HCT116 (cell line): Measurements from ENCODE around the gene FXYD4. TPM values are rescaled to one million over a fixed set of nuclear protein-coding genes. Genes with fewer than 3 reads are reported as not detected.
"Not testable (repeated sequence)": the region's sequence is repeated elsewhere in the genome, so short reads cannot be mapped to it uniquely, and the experiment has no call there.

Source experiments
- ATAC-seq: fragments of 200-7000 bp; cut with Tn5 transposase; 2 replicates; pipeline ENCODE4 v1.9.1; 2020; ENCODE audit warnings: mild to moderate bottlenecking, moderate library complexity
- BruUV-seq: library from RNA; stranded (reverse); fragments of 400-500 nt; replicated peaks from 2 replicates; lab custom pipeline; 2021; lab: Mats Ljungman, UMichigan
- CTCF ChIA-PET: fragments of 300-600 bp; sonication (Branson Sonifier 250); formaldehyde crosslinking; loops from one replicate; lab custom pipeline; 2021; ENCODE audit warnings: antibody characterized with exemption; lab: Charles Lee
- POLR2A ChIA-PET: fragments of 300-600, 350-600 bp; sonication (Branson Sonifier 250); formaldehyde crosslinking; loops from one replicate; lab custom pipeline; 2021; ENCODE audit warnings: antibody characterized with exemption; lab: Charles Lee
- RAD21 ChIA-PET, 2 experiments: fragments of 300-600 bp; sonication (Branson Sonifier 250); formaldehyde crosslinking; loops; one replicate each; lab custom pipeline; 2023; ENCODE audit warnings: low total read pairs in 2 of 2; ENCODE audit not compliant: uncharacterized antibody in 2 of 2, unreplicated experiment in 2 of 2, low non-redundant PET in 1 of 2; lab: Charles Lee
- DNase-seq: peaks from one replicate; pipeline ENCODE4 v3.0.0-alpha.2; 2010; ENCODE audit warnings: low read depth, low spot score
- H2AFZ ChIP-seq: fragments of 200-600 bp; shearing (Covaris generic), sonication (generic); 2 replicates; pipeline ENCODE4 v1.6.1; 2017; ENCODE audit warnings: low read depth, mixed run types, mixed read lengths, antibody characterized with exemption, low read length; ENCODE audit not compliant: poor library complexity, severe bottlenecking
- H3K27ac ChIP-seq: 2 replicates; pipeline ENCODE4 v1.5.1; 2012; ENCODE audit warnings: low read depth, low read length
- H3K27me3 ChIP-seq: fragments of 200-600 bp; sonication (generic); 2 replicates; pipeline ENCODE4 v1.6.1; 2016; ENCODE audit warnings: mixed run types, low read length, mixed read lengths; ENCODE audit not compliant: insufficient read depth
- H3K36me3 ChIP-seq, 2 experiments: fragments of 200-500 bp in 1 of 2; fragments of 200-600 bp in 1 of 2; sonication (Bioruptor generic) in 1 of 2; sonication (generic) in 1 of 2; 2 replicates each; pipeline versions ENCODE4 v1.5.1 to v1.6.1; 2014 to 2016; ENCODE audit warnings: low read length in 2 of 2, inconsistent platforms in 1 of 2, mixed read lengths in 1 of 2, mixed run types in 1 of 2; ENCODE audit not compliant: insufficient read depth in 2 of 2, control insufficient read depth in 1 of 2
- H3K4me1 ChIP-seq, 2 experiments: fragments of 200-600 bp in 1 of 2; sonication (generic) in 1 of 2; 2 replicates each; pipeline versions ENCODE4 v1.5.1 to v1.6.1; 2012 to 2017; ENCODE audit warnings: low read length in 2 of 2, inconsistent platforms in 1 of 2, mild to moderate bottlenecking in 1 of 2, mixed read lengths in 1 of 2, mixed run types in 1 of 2, moderate library complexity in 1 of 2; ENCODE audit not compliant: insufficient read depth in 2 of 2, control insufficient read depth in 1 of 2
- H3K4me2 ChIP-seq: fragments of 200-600 bp; sonication (generic); 2 replicates; pipeline ENCODE4 v1.6.1; 2017; ENCODE audit warnings: mixed run types, low read length, mixed read lengths
- H3K4me3 ChIP-seq, 2 experiments: fragments of 200-600 bp in 1 of 2; sonication (generic) in 1 of 2; replicated peaks in 1 of 2; 2 replicates each; pipeline ENCODE4 v1.5.1; 2011 to 2016; ENCODE audit warnings: low read length in 2 of 2, control low read depth in 1 of 2, low read depth in 1 of 2, mild to moderate bottlenecking in 1 of 2, mixed read lengths in 1 of 2, mixed run types in 1 of 2
- H3K79me2 ChIP-seq: fragments of 200-600 bp; sonication (generic); 2 replicates; pipeline ENCODE4 v1.6.1; 2017; ENCODE audit warnings: mild to moderate bottlenecking, mixed run types, low read length, moderate library complexity, mixed read lengths; ENCODE audit not compliant: insufficient read depth
- H3K9ac ChIP-seq: fragments of 200-600 bp; sonication (generic); 2 replicates; pipeline ENCODE4 v1.6.1; 2016; ENCODE audit warnings: low read length, mixed read lengths
- H3K9me2 ChIP-seq: fragments of 200-600 bp; sonication (generic), shearing (Covaris generic); 2 replicates; pipeline ENCODE4 v1.6.1; 2017; ENCODE audit warnings: mixed run types, mild to moderate bottlenecking, moderate library complexity; ENCODE audit not compliant: insufficient read depth
- H3K9me3 ChIP-seq, 2 experiments: fragments of 200-500 bp in 1 of 2; fragments of 200-600 bp in 1 of 2; sonication (Bioruptor generic) in 1 of 2; sonication (generic) in 1 of 2; 2 replicates each; pipeline ENCODE4 v1.6.1; 2014 to 2017; ENCODE audit warnings: low read length in 2 of 2, mixed read lengths in 2 of 2, inconsistent platforms in 1 of 2, low read depth in 1 of 2, mild to moderate bottlenecking in 1 of 2, mixed run types in 1 of 2, moderate library complexity in 1 of 2; ENCODE audit not compliant: control insufficient read depth in 1 of 2, insufficient read depth in 1 of 2
- H4K20me1 ChIP-seq: fragments of 200-600 bp; sonication (generic), shearing (Covaris generic); 2 replicates; pipeline ENCODE4 v1.6.1; 2017; ENCODE audit warnings: mixed run types, mild to moderate bottlenecking, moderate library complexity; ENCODE audit not compliant: insufficient read depth
- CBX3 ChIP-seq: IDR thresholded peaks from 2 replicates; pipeline ENCODE4 v1.6.1; 2012; ENCODE audit warnings: low read depth
- EZH2 ChIP-seq: fragments of 200-600 bp; sonication (generic); IDR thresholded peaks from 2 replicates; pipeline ENCODE4 v1.6.1; 2017; ENCODE audit warnings: antibody characterized with exemption, mixed run types
- JUND ChIP-seq: IDR thresholded peaks from 2 replicates; pipeline ENCODE4 v1.6.1; 2012
- ZFX ChIP-seq: fragments of 450-650 bp; IDR thresholded peaks from 2 replicates; pipeline ENCODE4 v1.6.1; 2017
- intact Hi-C: fragments of 100-400 bp; cut with micrococcal nuclease; formaldehyde crosslinking; loops from 2 replicates; pipeline ENCODE4 v1.10.0; 2022
- total RNA-seq: library from RNA; stranded (reverse); gene quantifications from one replicate; pipeline ENCODE4 v1.2.1, GENCODE V29; 2021; ENCODE audit not compliant: unreplicated experiment
- TF ChIP-seq, protein P1 (sequence below): IDR thresholded peaks from 2 replicates; pipeline ENCODE4 v1.6.1; 2012

FXYD4 gene
- total RNA-seq, 1 experiment from 2014 or later = 0.71 TPM

DNA sequence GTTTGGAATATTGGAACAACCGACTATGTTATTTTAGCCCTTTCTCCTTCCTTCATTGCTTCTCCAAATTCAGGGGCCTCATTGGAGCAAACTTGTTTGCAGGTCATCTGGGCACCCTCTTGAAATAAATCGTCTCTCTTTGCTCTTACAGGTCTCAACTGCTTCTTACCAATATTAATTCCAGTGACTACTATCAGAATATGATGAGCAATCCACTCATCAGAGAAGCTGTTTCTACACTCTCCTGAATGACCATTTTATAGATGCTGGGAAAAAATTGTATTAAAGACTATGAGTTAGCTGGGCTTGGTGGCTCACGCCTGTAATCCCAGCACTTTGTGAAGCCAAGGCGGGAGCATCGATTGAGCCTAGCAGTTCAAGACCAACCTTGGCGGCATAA is 50.1 kb downstream of the FXYD4 start:
- H3K36me3 ChIP-seq = no peaks in the 10 kb centered on the region
- ChIA-PET POLR2A (interaction anchor here (1.0 kb wide), 1 partner anchor 15 kb away, joined by 3 read pairs; the partner anchor contains the start of gene ZNF487), RAD21 (no interaction called here), CTCF (no interaction called here)
- H3K27me3 ChIP-seq = no peaks in the 10 kb centered on the region
- no peaks in the 10 kb centered on the region for H3K9me3 ChIP-seq
- no peak for DNase-seq
- H3K9me2 ChIP-seq = no peaks in the 10 kb centered on the region
- H2AFZ ChIP-seq = no peak overlapping the region
- H3K4me3 ChIP-seq = no peak overlapping the region
- no peak for ATAC-seq
- peak overlapping the region; percentile 76; the same call in 1 of the 2 replicates for H3K4me2 ChIP-seq
- H3K79me2 ChIP-seq = no peaks in the 10 kb centered on the region
- TF ChIP-seq JUND = no peak
- TF ChIP-seq EZH2 = no peak
- no peak for TF ChIP-seq CBX3
- TF ChIP-seq ZFX = no peak
- TF ChIP-seq, protein P1, sequence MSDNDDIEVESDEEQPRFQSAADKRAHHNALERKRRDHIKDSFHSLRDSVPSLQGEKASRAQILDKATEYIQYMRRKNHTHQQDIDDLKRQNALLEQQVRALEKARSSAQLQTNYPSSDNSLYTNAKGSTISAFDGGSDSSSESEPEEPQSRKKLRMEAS = no peak
- BruUV-seq = no TSS peak
- peak overlapping the region; percentile 90; the same call in 1 of the 2 replicates for H3K27ac ChIP-seq
- H3K9ac ChIP-seq = no peak overlapping the region
- peaks cover 30 to 44% of the 10 kb centered on the region in 2 experiments for H3K4me1 ChIP-seq
- H4K20me1 ChIP-seq = no peaks in the 10 kb centered on the region
- intact Hi-C loops = no loop called here

DNA sequence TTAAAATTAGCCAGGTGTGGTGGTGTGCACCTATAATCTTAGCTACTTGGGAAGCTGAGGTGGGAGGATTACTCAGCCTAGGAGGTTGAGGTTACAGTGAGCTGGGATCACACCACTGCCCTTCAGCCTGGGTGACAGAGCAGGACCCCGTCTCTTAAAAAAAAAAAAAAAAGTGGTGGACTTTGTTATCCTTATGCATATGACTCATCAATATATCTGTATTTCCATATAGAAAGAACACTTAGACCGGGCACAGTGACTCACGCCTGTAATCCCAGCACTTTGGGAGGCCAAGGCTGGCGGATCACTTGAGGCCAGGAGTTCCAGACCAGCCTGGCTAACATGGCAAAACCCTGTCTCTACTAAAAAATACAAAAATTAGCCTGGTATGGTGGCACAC is 50.5 kb downstream of the FXYD4 start:
- H3K4me2 ChIP-seq = peak overlapping the region; percentile 76; the same call in 1 of the 2 replicates
- not testable (repeated sequence) for H4K20me1 ChIP-seq

More for the DNA sequence above, 50.5 kb downstream of the FXYD4 start:
- ATAC-seq, H3K9me3 ChIP-seq, H3K27me3 ChIP-seq, RAD21 ChIA-PET, H3K36me3 ChIP-seq, H3K79me2 ChIP-seq, H2AFZ ChIP-seq, BruUV-seq, H3K9ac ChIP-seq, H3K4me3 ChIP-seq, intact Hi-C loops, CTCF ChIA-PET, DNase-seq, H3K9me2 ChIP-seq: not testable (repeated sequence)
- POLR2A ChIA-PET = interaction anchor here (1.0 kb wide), 1 partner anchor 15 kb away, joined by 3 read pairs; the partner anchor contains the start of gene ZNF487
- Histone ChIP-seq H3K4me1 (peaks cover 30 to 44% of the 10 kb centered on the region in 2 experiments), H3K27ac (peak overlapping the region; percentile 90; the same call in 1 of the 2 replicates)
